BE2C (cell line): Measurements from ENCODE around the gene CCDC14.
A peak's percentile ranks its signal among the peaks of the same experiment; 100 is the strongest.
"Not testable (repeated sequence)": the region's sequence is repeated elsewhere in the genome, so short reads cannot be mapped to it uniquely, and the experiment has no call there.

ENCODE experiments used
- DNase-seq: peaks from one replicate; pipeline ENCODE4 v3.0.0-alpha.2; 2020
- H3K27me3 ChIP-seq: fragments of 250-450 bp; sonication (Bioruptor Pico); 2 replicates; pipeline ENCODE4 v1.5.1; 2020; ENCODE audit warnings: mild to moderate bottlenecking
- H3K36me3 ChIP-seq: fragments of 250-450 bp; sonication (Bioruptor Pico); 2 replicates; pipeline ENCODE4 v1.5.1; 2020; ENCODE audit warnings: mild to moderate bottlenecking
- H3K4me1 ChIP-seq: fragments of 250-450 bp; sonication (Bioruptor Pico); 2 replicates; pipeline ENCODE4 v1.5.1; 2020
- H3K4me3 ChIP-seq: 2 replicates; pipeline ENCODE4 v1.5.1; 2011; ENCODE audit warnings: low read depth, low read length
- H3K9me3 ChIP-seq: fragments of 250-450 bp; sonication (Bioruptor Pico); 2 replicates; pipeline ENCODE4 v1.5.1; 2020
- TF ChIP-seq, protein P1 (sequence below): IDR thresholded peaks from 2 replicates; pipeline ENCODE4 v1.5.1; 2012; ENCODE audit warnings: mild to moderate bottlenecking, low read depth, low read length

CCDC14 gene

DNA sequence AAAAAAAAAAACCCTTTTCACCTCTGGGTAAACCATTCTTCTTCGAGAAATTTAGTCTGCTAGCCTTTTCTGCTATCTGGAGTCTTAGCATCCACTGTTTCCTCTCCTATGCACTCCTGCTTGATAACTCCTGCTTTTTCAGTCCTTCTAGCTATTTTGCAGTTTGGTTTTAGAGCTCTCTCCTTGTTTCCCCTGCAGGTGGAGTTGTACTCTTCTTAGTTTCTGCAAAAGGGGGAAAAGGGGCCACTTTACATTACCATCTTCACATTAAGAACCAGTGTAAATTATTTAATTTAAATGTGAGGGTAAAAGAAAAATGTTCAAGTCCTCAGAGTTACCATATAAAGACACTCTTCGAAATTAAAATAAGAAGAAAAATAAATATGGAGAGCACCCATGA lies 53.3 kb downstream of the CCDC14 start:
- H3K4me1 ChIP-seq, result no peaks in the 10 kb centered on the region
- H3K9me3 ChIP-seq, result no peaks in the 10 kb centered on the region
- no peaks in the 10 kb centered on the region for H3K27me3 ChIP-seq
- no peaks in the 10 kb centered on the region for H3K36me3 ChIP-seq
- H3K4me3 ChIP-seq, result no peak overlapping the region
- no peak for DNase-seq
- TF ChIP-seq, protein P1, sequence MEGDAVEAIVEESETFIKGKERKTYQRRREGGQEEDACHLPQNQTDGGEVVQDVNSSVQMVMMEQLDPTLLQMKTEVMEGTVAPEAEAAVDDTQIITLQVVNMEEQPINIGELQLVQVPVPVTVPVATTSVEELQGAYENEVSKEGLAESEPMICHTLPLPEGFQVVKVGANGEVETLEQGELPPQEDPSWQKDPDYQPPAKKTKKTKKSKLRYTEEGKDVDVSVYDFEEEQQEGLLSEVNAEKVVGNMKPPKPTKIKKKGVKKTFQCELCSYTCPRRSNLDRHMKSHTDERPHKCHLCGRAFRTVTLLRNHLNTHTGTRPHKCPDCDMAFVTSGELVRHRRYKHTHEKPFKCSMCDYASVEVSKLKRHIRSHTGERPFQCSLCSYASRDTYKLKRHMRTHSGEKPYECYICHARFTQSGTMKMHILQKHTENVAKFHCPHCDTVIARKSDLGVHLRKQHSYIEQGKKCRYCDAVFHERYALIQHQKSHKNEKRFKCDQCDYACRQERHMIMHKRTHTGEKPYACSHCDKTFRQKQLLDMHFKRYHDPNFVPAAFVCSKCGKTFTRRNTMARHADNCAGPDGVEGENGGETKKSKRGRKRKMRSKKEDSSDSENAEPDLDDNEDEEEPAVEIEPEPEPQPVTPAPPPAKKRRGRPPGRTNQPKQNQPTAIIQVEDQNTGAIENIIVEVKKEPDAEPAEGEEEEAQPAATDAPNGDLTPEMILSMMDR, result peak; percentile 37; the same call in 1 of the 2 replicates

DNA sequence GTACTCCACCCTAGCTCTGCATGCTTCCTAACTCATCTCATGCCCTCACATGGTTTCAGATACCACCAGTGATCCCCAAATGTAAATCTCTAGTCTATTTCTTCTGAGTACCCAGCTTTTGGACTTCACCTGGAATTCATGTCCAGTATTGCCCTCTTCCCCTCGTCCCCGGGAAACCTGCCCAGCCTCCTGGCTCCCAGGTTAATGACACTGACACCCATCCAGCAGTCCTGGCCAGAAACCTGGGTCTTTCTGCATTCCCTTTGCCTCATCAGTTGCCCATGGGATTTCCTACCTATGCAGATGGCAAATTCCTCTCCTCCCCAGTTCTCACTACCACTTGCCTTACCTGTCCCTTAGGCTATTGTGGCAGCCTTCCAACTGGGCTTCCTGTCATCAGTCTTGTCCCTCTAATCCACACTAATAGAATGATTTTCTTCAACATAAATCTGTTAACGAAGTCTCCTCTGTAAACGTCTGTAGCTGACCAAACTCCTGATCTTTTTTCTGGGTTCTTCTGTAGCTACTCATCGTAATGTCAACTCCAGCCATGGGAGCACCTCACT lies 61.6 kb downstream of the CCDC14 start:
- TF ChIP-seq, protein P1, result no peak
- Histone ChIP-seq H3K4me3 (no peak overlapping the region), H3K9me3 (no peaks in the 10 kb centered on the region), H3K4me1 (no peaks in the 10 kb centered on the region), H3K36me3 (no peaks in the 10 kb centered on the region), H3K27me3 (no peaks in the 10 kb centered on the region)
- DNase-seq, result no peak

DNA sequence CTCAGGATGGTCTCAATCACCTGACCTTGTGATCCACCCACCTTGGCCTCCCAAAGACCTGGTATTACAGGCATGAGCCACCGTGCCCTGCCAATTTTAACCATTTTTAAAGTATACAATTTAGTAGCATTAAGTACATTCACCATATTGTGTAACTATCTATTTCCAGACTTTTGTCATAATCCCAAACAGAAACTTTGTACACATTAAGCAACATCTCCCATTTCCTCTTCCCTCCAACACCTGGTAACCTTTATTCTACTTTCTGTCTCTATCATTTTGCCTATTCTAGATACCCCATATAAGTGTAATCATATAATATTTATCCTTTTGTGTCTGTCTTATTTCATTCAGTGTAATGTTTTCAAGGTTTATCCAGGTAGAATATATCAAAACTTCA lies 68.0 kb downstream of the CCDC14 start:
- no peaks in the 10 kb centered on the region for H3K9me3 ChIP-seq
- no peaks in the 10 kb centered on the region for H3K36me3 ChIP-seq
- H3K4me1 ChIP-seq, result no peaks in the 10 kb centered on the region
- TF ChIP-seq, protein P1, result no peak
- no peaks in the 10 kb centered on the region for H3K27me3 ChIP-seq
- DNase-seq, result no peak
- no peak overlapping the region for H3K4me3 ChIP-seq

DNA sequence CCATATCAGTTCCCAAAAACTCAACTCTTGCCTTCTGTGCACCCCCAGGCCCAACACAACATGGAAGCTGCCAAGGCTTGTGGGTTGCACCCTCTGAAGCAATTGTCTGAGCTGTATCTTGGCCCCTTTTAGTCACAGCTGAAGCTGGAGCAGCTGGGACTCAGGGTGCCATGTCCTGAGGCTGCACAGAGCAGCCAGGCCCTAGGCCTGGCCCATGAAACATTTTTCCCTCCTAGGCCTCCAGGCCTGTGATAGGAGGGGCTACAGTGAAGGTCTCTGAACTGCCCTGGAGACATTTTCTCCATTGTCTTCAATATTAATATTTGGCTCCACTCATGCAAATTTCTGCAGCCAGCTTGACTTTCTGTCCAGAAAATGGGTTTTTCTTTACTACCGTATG lies 68.8 kb downstream of the CCDC14 start:
- Histone ChIP-seq H3K4me1 (no peaks in the 10 kb centered on the region), H3K27me3 (no peaks in the 10 kb centered on the region), H3K36me3 (no peaks in the 10 kb centered on the region), H3K9me3 (no peaks in the 10 kb centered on the region), H3K4me3 (no peak overlapping the region)
- TF ChIP-seq, protein P1, result no peak
- DNase-seq, result no peak

DNA sequence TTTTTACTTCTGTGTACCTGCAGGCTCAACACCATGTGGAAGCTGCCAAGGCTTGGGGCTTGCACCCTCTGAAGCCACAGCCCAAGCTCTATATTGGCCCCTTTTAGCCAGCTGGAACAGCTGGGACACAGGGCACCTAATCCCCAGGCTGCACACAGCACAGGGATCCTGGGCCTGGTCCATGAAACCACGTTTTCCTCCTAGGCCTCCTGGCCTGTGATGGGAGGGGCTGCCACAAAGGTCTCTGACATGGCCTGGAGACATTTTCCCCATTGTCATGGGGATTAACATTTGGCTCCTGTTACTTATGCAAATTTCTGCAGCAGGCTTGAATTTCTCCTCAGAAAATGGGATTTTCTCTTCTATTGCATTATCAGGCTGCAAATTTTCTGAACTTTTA lies 70.0 kb downstream of the CCDC14 start:
- not testable (repeated sequence) for DNase-seq, H3K4me1 ChIP-seq, H3K27me3 ChIP-seq

DNA sequence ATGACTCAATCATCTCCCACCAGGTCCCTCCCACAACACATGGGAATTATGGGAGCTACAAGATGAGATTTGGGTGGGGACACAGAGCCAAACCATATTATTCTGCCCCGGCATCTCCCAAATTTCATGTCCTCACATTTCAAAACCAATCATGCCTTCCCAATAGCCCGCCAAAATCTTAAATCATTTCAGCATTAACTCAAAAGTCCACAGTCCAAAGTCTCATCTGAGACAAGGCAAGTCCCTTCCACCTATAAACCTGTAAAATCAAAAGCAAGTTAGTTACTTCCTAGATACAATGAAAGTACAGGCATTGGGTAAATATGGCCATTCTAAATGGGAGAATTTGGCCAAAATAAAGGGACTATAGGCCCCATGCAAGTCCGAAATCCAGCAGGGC lies 70.9 kb downstream of the CCDC14 start:
- H3K27me3 ChIP-seq, H3K9me3 ChIP-seq, DNase-seq, H3K4me1 ChIP-seq, H3K4me3 ChIP-seq, H3K36me3 ChIP-seq: not testable (repeated sequence)

More for the DNA sequence above, 70.0 kb downstream of the CCDC14 start:
- not testable (repeated sequence) for H3K9me3 ChIP-seq, H3K36me3 ChIP-seq, H3K4me3 ChIP-seq

DNA sequence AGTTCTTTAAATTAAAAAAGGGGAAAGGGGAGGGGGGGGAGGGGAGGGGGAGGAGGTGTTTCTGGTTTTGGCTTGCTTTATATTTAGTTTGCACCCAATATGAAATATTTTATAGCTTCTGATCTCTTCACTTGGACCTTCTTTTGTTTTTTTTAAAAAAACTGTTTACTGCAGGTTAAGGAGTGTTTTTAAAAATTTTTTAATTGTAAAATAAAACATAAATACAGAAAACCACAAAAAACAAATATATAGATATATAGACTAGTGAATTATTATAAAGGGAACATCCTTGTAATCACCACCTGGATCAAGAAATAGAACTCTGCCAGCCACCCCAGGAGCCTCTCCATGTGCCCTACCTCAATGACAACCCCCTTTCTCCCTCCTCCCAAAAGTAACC lies 76.0 kb downstream of the CCDC14 start:
- no peaks in the 10 kb centered on the region for H3K9me3 ChIP-seq
- no peaks in the 10 kb centered on the region for H3K4me1 ChIP-seq
- no peaks in the 10 kb centered on the region for H3K27me3 ChIP-seq
- TF ChIP-seq, protein P1, result no peak
- no peak for DNase-seq
- no peak overlapping the region; the same call in 1 of the 2 replicates for H3K4me3 ChIP-seq
- H3K36me3 ChIP-seq, result no peaks in the 10 kb centered on the region
